OCI-LY7 (cell line): ENCODE data around the gene ATP8B4. TPM values are rescaled to one million over a fixed set of nuclear protein-coding genes. Genes with fewer than 3 reads are reported as not detected.

ENCODE experiments used
- BruUV-seq: library from RNA; stranded (reverse); fragments of 400-500 nt; replicated peaks from 2 replicates; lab custom pipeline; 2021; lab: Mats Ljungman, UMichigan
- CTCF ChIA-PET: fragments of 300-600 bp; sonication (Branson Sonifier 250); formaldehyde crosslinking; loops from one replicate; lab custom pipeline; 2022; ENCODE audit warnings: antibody characterized with exemption; ENCODE audit not compliant: unreplicated experiment; lab: Charles Lee
- POLR2A ChIA-PET: fragments of 300-600 bp; sonication (Branson Sonifier 250); formaldehyde crosslinking; loops from one replicate; lab custom pipeline; 2022; ENCODE audit warnings: antibody characterized with exemption; lab: Charles Lee
- DNase-seq: peaks from one replicate; pipeline ENCODE4 v3.0.0-alpha.2; 2015; ENCODE audit warnings: low spot score
- H2AFZ ChIP-seq: fragments of 200-600 bp; sonication (generic), shearing (Covaris generic); 2 replicates; pipeline ENCODE4 v1.6.1; 2014; ENCODE audit warnings: mild to moderate bottlenecking, antibody characterized with exemption, low read length, moderate library complexity
- H3K27ac ChIP-seq: fragments of 200-600 bp; sonication (generic); 2 replicates; pipeline ENCODE4 v1.5.1; 2014; ENCODE audit warnings: mixed run types, low read depth, mild to moderate bottlenecking, moderate library complexity, low read length, inconsistent platforms; ENCODE audit not compliant: poor library complexity, severe bottlenecking
- H3K36me3 ChIP-seq: fragments of 200-600 bp; sonication (generic); 2 replicates; pipeline ENCODE4 v1.6.1; 2014; ENCODE audit warnings: mild to moderate bottlenecking, antibody characterized with exemption, low read length, moderate library complexity, mixed read lengths; ENCODE audit not compliant: insufficient read depth
- H3K4me1 ChIP-seq: fragments of 200-600 bp; sonication (generic); 2 replicates; pipeline ENCODE4 v1.5.1; 2014; ENCODE audit warnings: mild to moderate bottlenecking, low read length; ENCODE audit not compliant: insufficient read depth, poor library complexity, severe bottlenecking
- H3K4me2 ChIP-seq: fragments of 200-600 bp; sonication (generic); 2 replicates; pipeline ENCODE4 v1.6.1; 2014; ENCODE audit warnings: mild to moderate bottlenecking, low read length
- H3K4me3 ChIP-seq: fragments of 200-600 bp; sonication (generic); 2 replicates; pipeline ENCODE4 v1.5.1; 2014; ENCODE audit warnings: mild to moderate bottlenecking, low read depth, low read length; ENCODE audit not compliant: poor library complexity, severe bottlenecking
- H3K79me2 ChIP-seq: fragments of 200-600 bp; sonication (generic); 2 replicates; pipeline ENCODE4 v1.6.1; 2016; ENCODE audit warnings: low read depth, mild to moderate bottlenecking, low read length, moderate library complexity, mixed read lengths; ENCODE audit not compliant: insufficient read depth
- H3K9me2 ChIP-seq: fragments of 200-600 bp; sonication (generic); 2 replicates; pipeline ENCODE4 v1.6.1; 2016; ENCODE audit warnings: mild to moderate bottlenecking, low read length, mixed read lengths; ENCODE audit not compliant: insufficient read depth
- H3K9me3 ChIP-seq: fragments of 200-600 bp; sonication (generic); 2 replicates; pipeline ENCODE4 v1.6.1; 2014; ENCODE audit warnings: mild to moderate bottlenecking, mixed run types, low read length, mixed read lengths
- H4K20me1 ChIP-seq: fragments of 200-600 bp; sonication (generic); 2 replicates; pipeline ENCODE4 v1.6.1; 2014; ENCODE audit warnings: mild to moderate bottlenecking, antibody characterized with exemption, low read length, moderate library complexity, mixed read lengths; ENCODE audit not compliant: insufficient read depth
- EZH2phosphoT487 ChIP-seq: fragments of 200-600 bp; sonication (generic); IDR thresholded peaks from 2 replicates; pipeline ENCODE4 v1.6.1; 2018; ENCODE audit warnings: low read depth, borderline replicate concordance, mild to moderate bottlenecking, mixed run types, antibody characterized with exemption, low read length, moderate library complexity, mixed read lengths
- intact Hi-C: fragments of 100-400 bp; cut with micrococcal nuclease; formaldehyde crosslinking; loops from one replicate; pipeline ENCODE4 v1.10.0; 2022; ENCODE audit not compliant: unreplicated experiment
- small RNA-seq: library from RNA; depleted of rRNA; stranded (forward); fragments of <200 nt; gene quantifications from one replicate; pipeline ENCODE3, GENCODE V24; 2014
- total RNA-seq, 2 experiments: library from RNA; depleted of rRNA in 1 of 2; stranded (reverse); fragments of >200 nt in 1 of 2; shearing (Covaris generic) in 1 of 2; gene quantifications; 2 replicates each; pipeline ENCODE4 v1.2.3, GENCODE V29; 2014 to 2022
- TF ChIP-seq, protein P1 (sequence below): fragments of 200-600 bp; sonication (generic); conservative IDR thresholded peaks from 2 replicates; pipeline ENCODE4 v1.5.1; 2014; ENCODE audit warnings: mild to moderate bottlenecking, antibody characterized with exemption, low read length, moderate library complexity, mixed read lengths

ATP8B4 gene
- total RNA-seq, 2 experiments from 2014 or later = not detected

DNA sequence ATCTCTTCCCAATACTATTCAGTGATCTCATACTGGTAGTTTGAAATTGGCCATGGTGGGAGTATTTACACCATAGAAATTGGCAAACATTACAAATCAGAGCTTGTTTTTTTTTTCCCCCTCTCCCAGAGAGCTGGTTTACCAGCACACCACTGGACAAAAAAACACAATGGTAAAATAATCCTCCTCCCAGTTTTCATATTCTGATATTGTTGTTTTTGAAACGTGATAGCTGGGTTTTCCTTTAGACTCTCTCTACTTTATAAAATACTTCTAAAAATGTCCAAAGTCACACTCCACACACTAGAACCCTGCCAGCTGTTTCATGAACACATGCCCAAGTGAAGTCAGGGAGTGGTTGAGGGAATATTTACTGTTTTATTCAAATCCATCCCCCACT lies 310.7 kb downstream of the ATP8B4 start:
- no peak for DNase-seq
- ChIA-PET POLR2A (interaction anchor here (0.7 kb wide), 1 partner anchor 869 kb away, joined by 5 read pairs; no protein-coding TSS in a partner anchor), CTCF (no interaction called here)
- no peak overlapping the region for H3K4me2 ChIP-seq
- no peaks in the 10 kb centered on the region for H3K79me2 ChIP-seq
- H3K9me2 ChIP-seq = no peaks in the 10 kb centered on the region
- no peaks in the 10 kb centered on the region for H4K20me1 ChIP-seq
- BruUV-seq = no TSS peak
- H3K36me3 ChIP-seq = no peaks in the 10 kb centered on the region
- no peaks in the 10 kb centered on the region for H3K4me1 ChIP-seq
- no peak overlapping the region for H3K4me3 ChIP-seq
- no peaks in the 10 kb centered on the region for H3K9me3 ChIP-seq
- H2AFZ ChIP-seq = no peak overlapping the region
- TF ChIP-seq, protein P1, sequence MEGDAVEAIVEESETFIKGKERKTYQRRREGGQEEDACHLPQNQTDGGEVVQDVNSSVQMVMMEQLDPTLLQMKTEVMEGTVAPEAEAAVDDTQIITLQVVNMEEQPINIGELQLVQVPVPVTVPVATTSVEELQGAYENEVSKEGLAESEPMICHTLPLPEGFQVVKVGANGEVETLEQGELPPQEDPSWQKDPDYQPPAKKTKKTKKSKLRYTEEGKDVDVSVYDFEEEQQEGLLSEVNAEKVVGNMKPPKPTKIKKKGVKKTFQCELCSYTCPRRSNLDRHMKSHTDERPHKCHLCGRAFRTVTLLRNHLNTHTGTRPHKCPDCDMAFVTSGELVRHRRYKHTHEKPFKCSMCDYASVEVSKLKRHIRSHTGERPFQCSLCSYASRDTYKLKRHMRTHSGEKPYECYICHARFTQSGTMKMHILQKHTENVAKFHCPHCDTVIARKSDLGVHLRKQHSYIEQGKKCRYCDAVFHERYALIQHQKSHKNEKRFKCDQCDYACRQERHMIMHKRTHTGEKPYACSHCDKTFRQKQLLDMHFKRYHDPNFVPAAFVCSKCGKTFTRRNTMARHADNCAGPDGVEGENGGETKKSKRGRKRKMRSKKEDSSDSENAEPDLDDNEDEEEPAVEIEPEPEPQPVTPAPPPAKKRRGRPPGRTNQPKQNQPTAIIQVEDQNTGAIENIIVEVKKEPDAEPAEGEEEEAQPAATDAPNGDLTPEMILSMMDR = no peak
- TF ChIP-seq EZH2phosphoT487 = no peak
- H3K27ac ChIP-seq = no peak overlapping the region
- intact Hi-C loops = no loop called here

Small RNAs within 50 kb of the gene (small RNA-seq; reads per million reads assigned to genes)
- 0.31 reads per million for gene RNA5SP394

Other genes starting within 250 kb of the ATP8B4 start
- gene SLC27A2, start 63.0 kb upstream of the ATP8B4 start, total RNA-seq (2014; rRNA removed; shearing (Covaris generic)) = not detected in 2 replicates
- not detected in 2 replicates for gene SLC27A2, start 63.0 kb upstream of the ATP8B4 start, total RNA-seq (2022)
- gene HDC, start 146.5 kb upstream of the ATP8B4 start, total RNA-seq (2014; rRNA removed; shearing (Covaris generic)) = not detected in 2 replicates
- not detected in 2 replicates for gene HDC, start 146.5 kb upstream of the ATP8B4 start, total RNA-seq (2022)
- gene GABPB1, start 236.0 kb upstream of the ATP8B4 start, total RNA-seq (2014; rRNA removed; shearing (Covaris generic)) = 53.3 and 55.8 TPM in 2 replicates
- 32.6 and 34.3 TPM in 2 replicates for gene GABPB1, start 236.0 kb upstream of the ATP8B4 start, total RNA-seq (2022)